ENCODE data around the gene CDX2. TPM values are rescaled to one million over a fixed set of nuclear protein-coding genes. Genes with fewer than 3 reads are reported as not detected.

CDX2 gene
- total and polyA plus RNA-seq, 2 experiments from 2014 or later: 34.6 to 60.6 TPM

GRCh38 chr13:27969866-27970229, 733 bp upstream of the CDX2 start:
- TF ChIP-seq EZH2phosphoT487 (IDR thresholded peaks at IDR 0.05; ENCODE audit: low read depth, severe bottlenecking, unreplicated experiment) (no peak), CTCF (IDR thresholded peaks at IDR 0.05; ENCODE audit: poor library complexity) (no peak), EZH2 (IDR thresholded peaks at IDR 0.05; ENCODE audit: borderline replicate concordance) (no peak)
- H4K20me1 ChIP-seq (ENCODE audit: insufficient read depth, poor library complexity, severe bottlenecking): peaks cover 6% of the 10 kb centered on the region
- no peaks in the 10 kb centered on the region for H3K36me3 ChIP-seq (replicated peaks; ENCODE audit: insufficient read depth, low read depth)
- H2AFZ ChIP-seq: no peak overlapping the region
- no peak overlapping the region for H3K4me3 ChIP-seq
- peaks cover 98% of the 10 kb centered on the region for H3K27me3 ChIP-seq
- peaks cover 51% of the 10 kb centered on the region for H3K79me2 ChIP-seq
- 12% methylated on average over 7 of the region's 7 CpGs for whole genome bisulfite sequencing (ENCODE audit: low lambda C conversion rate, missing lambda C conversion rate)
- H3K4me2 ChIP-seq: peak overlapping the region; percentile 63
- DNase-seq (ENCODE audit: low spot score): no peak
- H3K9me2 ChIP-seq (replicated peaks; ENCODE audit: insufficient read depth): no peaks in the 10 kb centered on the region
- H3K4me1 ChIP-seq (ENCODE audit: insufficient read depth): peaks cover 10% of the 10 kb centered on the region
- H3K9me3 ChIP-seq (ENCODE audit: low read depth): no peaks in the 10 kb centered on the region
- peak overlapping the region; percentile 87 for H3K27ac ChIP-seq

DNA sequence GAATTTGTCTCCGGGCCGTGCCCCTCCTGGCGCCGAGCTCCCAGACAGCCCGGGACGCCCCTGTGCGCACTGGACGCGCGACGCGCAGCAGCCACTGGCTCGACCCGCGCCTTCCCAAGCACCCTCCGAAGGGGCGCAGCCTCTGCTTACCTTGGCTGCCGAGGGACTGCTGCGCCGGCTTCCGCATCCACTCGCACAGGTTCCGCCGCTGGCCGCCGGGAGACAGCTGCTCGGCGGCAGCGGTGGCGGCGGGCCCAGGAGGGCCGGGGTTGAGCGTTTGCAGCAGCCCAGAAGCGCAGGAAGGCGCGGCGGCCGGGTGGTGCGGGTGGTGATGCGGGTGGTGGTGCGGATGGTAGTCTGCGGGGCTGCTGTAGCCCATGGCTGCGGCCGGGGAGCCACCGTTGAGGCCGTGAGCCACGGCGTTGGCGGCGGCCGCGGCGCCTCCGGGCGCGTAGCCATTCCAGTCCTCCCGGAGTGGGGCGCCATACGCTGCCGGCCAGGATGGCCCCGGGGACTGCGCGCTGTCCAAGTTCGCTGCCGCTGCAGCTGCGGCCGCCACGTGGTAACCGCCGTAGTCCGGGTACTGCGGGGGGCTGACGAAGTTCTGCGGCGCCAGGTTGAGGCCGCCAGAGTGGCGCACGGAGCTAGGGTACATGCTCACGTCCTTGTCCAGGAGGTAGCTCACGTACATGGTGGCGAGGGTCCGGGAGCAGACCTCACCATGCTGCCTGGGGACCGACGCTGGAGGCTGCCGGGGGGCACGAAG, 616 bp downstream of the CDX2 start:
- Histone ChIP-seq H3K9me2 (replicated peaks; ENCODE audit: insufficient read depth) (no peaks in the 10 kb centered on the region), H3K9me3 (ENCODE audit: low read depth) (no peaks in the 10 kb centered on the region), H2AFZ (peak overlapping the region; percentile 20), H3K4me3 (peak overlapping the region; percentile 58), H3K79me2 (peaks cover 54% of the 10 kb centered on the region), H3K4me1 (ENCODE audit: insufficient read depth) (peaks cover 15% of the 10 kb centered on the region), H3K27ac (peak overlapping the region; percentile 98), H3K27me3 (peaks cover 94% of the 10 kb centered on the region), H4K20me1 (ENCODE audit: insufficient read depth, poor library complexity, severe bottlenecking) (peaks cover 6% of the 10 kb centered on the region), H3K4me2 (peak overlapping the region; percentile 92), H3K36me3 (replicated peaks; ENCODE audit: insufficient read depth, low read depth) (no peaks in the 10 kb centered on the region)
- 2% methylated on average over 77 of the region's 86 CpGs for WGBS (ENCODE audit: low lambda C conversion rate, missing lambda C conversion rate)
- no peak for DNase-seq (ENCODE audit: low spot score)
- TF ChIP-seq CTCF (IDR thresholded peaks at IDR 0.05; ENCODE audit: poor library complexity) (no peak), EZH2 (IDR thresholded peaks at IDR 0.05; ENCODE audit: borderline replicate concordance) (peak; percentile 87), EZH2phosphoT487 (IDR thresholded peaks at IDR 0.05; ENCODE audit: low read depth, severe bottlenecking, unreplicated experiment) (peak; percentile 82)

- peak overlapping the region; percentile 20 for H2AFZ ChIP-seq
- no peaks in the 10 kb centered on the region for H3K9me2 ChIP-seq (replicated peaks; ENCODE audit: insufficient read depth)
- peaks cover 6% of the 10 kb centered on the region for H4K20me1 ChIP-seq (ENCODE audit: insufficient read depth, poor library complexity, severe bottlenecking)
- TF ChIP-seq EZH2 (IDR thresholded peaks at IDR 0.05; ENCODE audit: borderline replicate concordance): no peak
- no peak for TF ChIP-seq EZH2phosphoT487 (IDR thresholded peaks at IDR 0.05; ENCODE audit: low read depth, severe bottlenecking, unreplicated experiment)
- no peak for TF ChIP-seq CTCF (IDR thresholded peaks at IDR 0.05; ENCODE audit: poor library complexity)
- peaks cover 61% of the 10 kb centered on the region for H3K79me2 ChIP-seq
- H3K4me1 ChIP-seq (ENCODE audit: insufficient read depth): peaks cover 22% of the 10 kb centered on the region
- peak overlapping the region; percentile 92 for H3K4me2 ChIP-seq
- DNase-seq (ENCODE audit: low spot score): no peak
- peak overlapping the region; percentile 58 for H3K4me3 ChIP-seq
- no peaks in the 10 kb centered on the region for H3K36me3 ChIP-seq (replicated peaks; ENCODE audit: insufficient read depth, low read depth)
- WGBS (ENCODE audit: low lambda C conversion rate, missing lambda C conversion rate): 3% methylated on average over 33 of the region's 33 CpGs
- H3K9me3 ChIP-seq (ENCODE audit: low read depth): no peaks in the 10 kb centered on the region
- peaks cover 92% of the 10 kb centered on the region for H3K27me3 ChIP-seq
- peak overlapping the region; percentile 98 for H3K27ac ChIP-seq
Observed at GRCh38 chr13:27967736-27968315, 1.3 kb downstream of the CDX2 start.
